Measurements from ENCODE around the gene ATXN2L. TPM values are rescaled to one million over a fixed set of nuclear protein-coding genes. Genes with fewer than 3 reads are reported as not detected.

ATXN2L gene
- total and polyA plus RNA-seq, 2 of the 4 experiments (the other 2 are of a cell fraction), result 12.9 to 58.8 TPM

- H4K5ac ChIP-seq (ENCODE audit: low read depth, low read length), result no peak overlapping the region
- peaks cover 36% of the 10 kb centered on the region for H3K36me3 ChIP-seq (ENCODE audit: control insufficient read depth, insufficient read depth, low read length)
- no peak overlapping the region for H3K4me2 ChIP-seq (ENCODE audit: low read depth, low read length)
- peaks cover 15% of the 10 kb centered on the region for H4K20me1 ChIP-seq (ENCODE audit: insufficient read depth, low read length)
- no peak for TF ChIP-seq CHD1 (IDR thresholded peaks at IDR 0.05; ENCODE audit: low read depth, low read length)
- no peak for TF ChIP-seq CEBPB (IDR thresholded peaks at IDR 0.05; ENCODE audit: low read depth, low read length)
- TF ChIP-seq RAD21 (IDR thresholded peaks at IDR 0.05; ENCODE audit: low read length), result no peak
- no peak for TF ChIP-seq RFX5 (IDR thresholded peaks at IDR 0.05; ENCODE audit: low read depth, low read length)
- no peak for TF ChIP-seq NFE2L2 (IDR thresholded peaks at IDR 0.05; ENCODE audit: low read depth, low read length)
- TF ChIP-seq RCOR1 (IDR thresholded peaks at IDR 0.05; ENCODE audit: insufficient replicate concordance, low read length), result no peak
- TF ChIP-seq SMC3 (IDR thresholded peaks at IDR 0.05; ENCODE audit: low read depth, low read length), result no peak
- no peak for TF ChIP-seq POLR2A (IDR thresholded peaks at IDR 0.05; ENCODE audit: low read depth, low read length)
- no peak for TF ChIP-seq FOS (IDR thresholded peaks at IDR 0.05; ENCODE audit: low read depth, low read length)
- TF ChIP-seq MXI1 (IDR thresholded peaks at IDR 0.05; ENCODE audit: borderline replicate concordance, low read depth, low read length), result no peak
- H3K9me1 ChIP-seq (ENCODE audit: insufficient read depth, low read length), result no peaks in the 10 kb centered on the region
- no peak overlapping the region for H2BK20ac ChIP-seq (ENCODE audit: low read depth, low read length)
- peaks cover 6% of the 10 kb centered on the region for H3K4me1 ChIP-seq (ENCODE audit: control insufficient read depth, insufficient read depth, low read length)
- dilution Hi-C loops (cut with HindIII; ENCODE audit: low sequenced_read_pairs, unreplicated experiment), result no loop called here
- no peak overlapping the region for H2AFZ ChIP-seq (replicated peaks; ENCODE audit: low read length, poor library complexity)
- no peak overlapping the region for H3K4me3 ChIP-seq (ENCODE audit: insufficient read depth, low read depth, low read length)
- no TSS peak for BruUV-seq (replicated peaks)
- H2AK5ac ChIP-seq (ENCODE audit: low read depth, low read length), result no peak overlapping the region
- no peaks in the 10 kb centered on the region for H3K9me3 ChIP-seq (ENCODE audit: control insufficient read depth, insufficient read depth, low read length)
- no peak overlapping the region for H3K9ac ChIP-seq (ENCODE audit: low read depth, low read length)
- no peak overlapping the region for H2BK15ac ChIP-seq (ENCODE audit: low read depth, low read length)
- POLR2A ChIA-PET (ENCODE audit: unreplicated experiment), result no interaction called here
- H3K14ac ChIP-seq (replicated peaks; ENCODE audit: low read depth, low read length), result no peak overlapping the region
- ATAC-seq (ENCODE audit: low read depth) (no peak), DNase-seq (no peak)
- peaks cover 14 to 47% of the 10 kb centered on the region in 2 experiments; a peak in 3 of 4 replicates for H3K79me1 ChIP-seq (ENCODE audit: low read depth in 1 of 2, low read length in 2 of 2)
- no peak overlapping the region for H4K91ac ChIP-seq (ENCODE audit: insufficient read depth, low read depth, low read length)
- H2AK9ac ChIP-seq (replicated peaks; ENCODE audit: low read depth, low read length, poor library complexity), result no peak overlapping the region
- intact Hi-C loops (cut with micrococcal nuclease), result no loop called here
- CTCF ChIA-PET, result no interaction called here
- no peak overlapping the region for H2BK5ac ChIP-seq (ENCODE audit: low read depth, low read length, poor library complexity, severe bottlenecking)
- no peak overlapping the region for H3K56ac ChIP-seq (ENCODE audit: extremely low read depth, insufficient read depth, low read length)
- no peak overlapping the region for H3K23ac ChIP-seq (ENCODE audit: low read depth, low read length)
- 98% methylated on average over 13 of the region's 19 CpGs; no CpG with 5 or more reads in 1 of the 2 experiments for WGBS, 2 experiments (ENCODE audit: extremely low coverage in 2 of 2, insufficient read length in 1 of 2)
- no peaks in the 10 kb centered on the region for H3K27me3 ChIP-seq (ENCODE audit: control insufficient read depth, insufficient read depth, low read length)
- in situ Hi-C loops (cut with MboI; ENCODE audit: low sequenced_read_pairs), result no loop called here
- H3K18ac ChIP-seq (ENCODE audit: low read depth, low read length), result no peak overlapping the region
- H2BK120ac ChIP-seq (ENCODE audit: low read depth, low read length), result no peak overlapping the region
- no peak overlapping the region for H3K27ac ChIP-seq (ENCODE audit: insufficient read depth, low read length)
- H3K4ac ChIP-seq (ENCODE audit: low read depth, low read length), result no peak overlapping the region
- no peak overlapping the region for H4K8ac ChIP-seq (ENCODE audit: low read depth in 2 of 2, low read length in 2 of 2)
Observed at GRCh38 chr16:28844226-28844885, 21.6 kb downstream of the ATXN2L start.

Measured in IMR-90 (cell line).